Neural cell (in vitro differentiated cells): ENCODE measurements around the gene ST6GALNAC3.

ENCODE experiments used
- EZH2 ChIP-seq: fragments of 200-600, 300-800 bp; shearing (Covaris generic), sonication (generic); IDR thresholded peaks from 2 replicates; pipeline ENCODE4 v1.6.1; 2014; ENCODE audit warnings: antibody characterized with exemption, low read length, borderline replicate concordance, mild to moderate bottlenecking; ENCODE audit not compliant: insufficient read depth, poor library complexity, severe bottlenecking
- TF ChIP-seq, protein P1 (sequence below): fragments of 450-650 bp; IDR thresholded peaks from 2 replicates; pipeline ENCODE4 v1.5.1; 2014; ENCODE audit warnings: antibody characterized with exemption, mild to moderate bottlenecking, moderate library complexity; ENCODE audit not compliant: poor library complexity, severe bottlenecking

DNA sequence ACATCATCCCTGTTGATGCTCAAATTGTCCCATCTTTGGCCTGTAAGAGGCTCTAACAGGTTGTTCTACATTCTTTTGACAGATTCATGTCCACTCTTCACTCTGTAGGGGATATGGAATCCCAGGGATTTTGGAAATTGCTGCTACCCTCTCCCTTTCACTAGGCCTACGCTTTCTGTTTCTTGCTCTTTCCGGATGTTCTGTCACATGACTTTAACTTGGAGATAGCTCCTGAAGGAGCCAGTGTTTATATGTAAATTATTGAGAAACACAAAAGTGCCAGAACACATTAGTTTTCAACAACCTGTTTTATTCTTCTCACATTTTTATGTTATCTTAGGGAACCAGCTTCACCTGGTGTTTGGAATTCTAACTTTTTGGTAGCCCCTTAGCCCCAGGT lies 505.7 kb downstream of the ST6GALNAC3 start:
- TF ChIP-seq, protein P1, sequence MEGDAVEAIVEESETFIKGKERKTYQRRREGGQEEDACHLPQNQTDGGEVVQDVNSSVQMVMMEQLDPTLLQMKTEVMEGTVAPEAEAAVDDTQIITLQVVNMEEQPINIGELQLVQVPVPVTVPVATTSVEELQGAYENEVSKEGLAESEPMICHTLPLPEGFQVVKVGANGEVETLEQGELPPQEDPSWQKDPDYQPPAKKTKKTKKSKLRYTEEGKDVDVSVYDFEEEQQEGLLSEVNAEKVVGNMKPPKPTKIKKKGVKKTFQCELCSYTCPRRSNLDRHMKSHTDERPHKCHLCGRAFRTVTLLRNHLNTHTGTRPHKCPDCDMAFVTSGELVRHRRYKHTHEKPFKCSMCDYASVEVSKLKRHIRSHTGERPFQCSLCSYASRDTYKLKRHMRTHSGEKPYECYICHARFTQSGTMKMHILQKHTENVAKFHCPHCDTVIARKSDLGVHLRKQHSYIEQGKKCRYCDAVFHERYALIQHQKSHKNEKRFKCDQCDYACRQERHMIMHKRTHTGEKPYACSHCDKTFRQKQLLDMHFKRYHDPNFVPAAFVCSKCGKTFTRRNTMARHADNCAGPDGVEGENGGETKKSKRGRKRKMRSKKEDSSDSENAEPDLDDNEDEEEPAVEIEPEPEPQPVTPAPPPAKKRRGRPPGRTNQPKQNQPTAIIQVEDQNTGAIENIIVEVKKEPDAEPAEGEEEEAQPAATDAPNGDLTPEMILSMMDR, result no peak
- TF ChIP-seq EZH2, result no peak
